ENCODE data around the gene RAP1GDS1.
"Not testable (repeated sequence)": the region's sequence is repeated elsewhere in the genome, so short reads cannot be mapped to it uniquely, and the experiment has no call there.

RAP1GDS1 gene

GRCh38 chr4:98287328-98287727 is 26.1 kb downstream of the RAP1GDS1 start:
- DNase-seq (ENCODE audit: low read depth) = no peak

DNA sequence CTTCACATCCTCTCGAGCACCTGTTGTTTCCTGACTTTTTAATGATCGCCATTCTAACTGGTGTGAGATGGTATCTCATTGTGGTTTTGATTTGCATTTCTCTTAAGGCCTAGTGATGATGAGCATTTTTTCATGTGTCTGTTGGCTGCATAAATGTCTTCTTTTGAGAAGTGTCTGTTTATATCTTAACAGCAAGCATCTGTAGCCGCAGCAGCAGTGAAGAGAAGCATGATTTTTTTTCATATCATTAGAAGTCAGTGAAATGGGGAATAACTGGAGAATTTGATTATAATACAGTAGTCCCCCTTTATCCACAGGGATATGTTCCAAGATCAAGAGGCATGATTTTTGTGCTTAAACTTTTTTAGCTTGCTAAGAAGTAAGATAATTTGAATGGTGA is 27.5 kb downstream of the RAP1GDS1 start:
- DNase-seq (ENCODE audit: low read depth) = not testable (repeated sequence)

- DNase-seq (ENCODE audit: low read depth) = no peak
Measured at GRCh38 chr4:98289375-98289774, 28.2 kb downstream of the RAP1GDS1 start.

GRCh38 chr4:98290511-98290910 is 29.3 kb downstream of the RAP1GDS1 start:
- DNase-seq (ENCODE audit: low read depth) = no peak

DNA sequence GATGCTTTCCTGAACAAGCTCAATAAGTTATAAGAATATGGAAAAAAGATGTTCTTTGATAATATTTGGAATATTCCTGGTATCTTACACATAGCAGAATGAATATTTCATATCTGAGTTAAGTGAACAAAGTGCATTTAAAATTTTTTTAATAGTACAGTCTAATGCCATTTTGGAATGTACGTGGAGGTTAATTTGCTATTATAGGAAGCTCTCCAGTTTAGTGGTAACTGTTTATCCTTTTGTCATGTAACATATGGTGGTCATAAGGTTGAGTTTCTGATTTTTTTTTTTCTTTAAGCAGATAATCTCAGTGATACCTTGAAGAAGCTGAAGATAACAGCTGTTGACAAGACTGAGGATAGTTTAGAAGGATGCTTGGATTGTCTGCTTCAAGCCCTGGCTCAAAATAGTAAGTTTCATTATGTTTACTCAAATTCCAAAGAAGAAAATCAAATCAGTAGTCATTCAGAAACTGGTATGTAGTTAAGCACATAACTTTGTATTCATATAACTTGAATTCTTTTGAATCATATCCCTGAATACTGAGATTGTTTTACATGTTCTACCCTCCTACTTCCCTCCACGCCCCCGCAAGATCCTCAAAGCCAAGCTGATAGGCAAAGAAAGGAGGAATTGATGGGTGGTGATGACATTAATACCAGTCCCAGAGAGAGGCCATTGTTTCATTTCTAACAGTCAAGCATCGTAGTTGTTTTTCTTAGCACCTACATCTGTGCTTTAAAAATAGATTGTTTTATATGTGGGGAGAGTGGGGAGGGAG is 32.1 kb downstream of the RAP1GDS1 start:
- DNase-seq (ENCODE audit: low read depth) = no peak

GRCh38 chr4:98298022-98298421 is 36.8 kb downstream of the RAP1GDS1 start:
- no peak for DNase-seq (ENCODE audit: low read depth)

- DNase-seq (ENCODE audit: low read depth) = no peak
Measured at GRCh38 chr4:98300706-98301105, 39.5 kb downstream of the RAP1GDS1 start.

DNA sequence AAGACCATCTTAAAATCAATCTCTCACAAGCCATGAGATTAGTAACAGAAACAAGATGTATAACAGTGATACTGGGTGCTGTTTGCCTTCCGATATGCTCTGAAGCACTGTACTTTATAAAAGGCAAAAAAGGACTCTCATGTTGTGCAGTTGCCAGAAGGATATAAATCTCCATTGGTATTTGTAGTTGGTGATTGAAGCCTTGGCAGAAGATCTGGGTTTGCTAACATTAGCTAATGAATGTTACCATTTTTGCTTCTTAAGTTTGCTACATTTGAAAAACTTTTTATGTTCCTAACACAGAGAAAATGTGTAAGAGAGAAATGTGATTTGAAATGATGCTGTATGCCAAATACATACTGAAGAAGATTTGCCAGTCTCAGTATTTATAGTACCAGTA is 44.4 kb downstream of the RAP1GDS1 start:
- DNase-seq (ENCODE audit: low read depth) = no peak

GRCh38 chr4:98310867-98311266 is 49.7 kb downstream of the RAP1GDS1 start:
- DNase-seq (ENCODE audit: low read depth) = no peak

DNA sequence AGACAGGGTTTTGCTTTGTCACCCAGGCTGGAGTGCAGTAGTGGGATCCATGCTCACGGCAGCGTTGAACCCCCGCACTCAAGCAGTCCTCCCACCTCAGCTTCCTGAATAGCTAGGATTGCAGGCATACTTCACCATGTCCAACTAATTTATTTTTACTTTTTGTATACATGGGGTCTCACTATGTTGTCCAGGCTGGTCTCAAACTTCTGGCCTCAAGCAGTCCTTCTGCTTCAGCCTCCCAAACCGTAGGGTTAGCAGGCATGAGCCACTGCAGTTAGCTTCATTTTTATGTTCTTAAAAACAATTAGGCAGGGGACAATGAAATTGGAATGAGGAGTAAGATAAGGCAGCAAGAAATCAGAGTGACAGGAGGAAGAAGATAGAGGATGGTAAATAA is 50.5 kb downstream of the RAP1GDS1 start:
- no peak for DNase-seq (ENCODE audit: low read depth)

DNA sequence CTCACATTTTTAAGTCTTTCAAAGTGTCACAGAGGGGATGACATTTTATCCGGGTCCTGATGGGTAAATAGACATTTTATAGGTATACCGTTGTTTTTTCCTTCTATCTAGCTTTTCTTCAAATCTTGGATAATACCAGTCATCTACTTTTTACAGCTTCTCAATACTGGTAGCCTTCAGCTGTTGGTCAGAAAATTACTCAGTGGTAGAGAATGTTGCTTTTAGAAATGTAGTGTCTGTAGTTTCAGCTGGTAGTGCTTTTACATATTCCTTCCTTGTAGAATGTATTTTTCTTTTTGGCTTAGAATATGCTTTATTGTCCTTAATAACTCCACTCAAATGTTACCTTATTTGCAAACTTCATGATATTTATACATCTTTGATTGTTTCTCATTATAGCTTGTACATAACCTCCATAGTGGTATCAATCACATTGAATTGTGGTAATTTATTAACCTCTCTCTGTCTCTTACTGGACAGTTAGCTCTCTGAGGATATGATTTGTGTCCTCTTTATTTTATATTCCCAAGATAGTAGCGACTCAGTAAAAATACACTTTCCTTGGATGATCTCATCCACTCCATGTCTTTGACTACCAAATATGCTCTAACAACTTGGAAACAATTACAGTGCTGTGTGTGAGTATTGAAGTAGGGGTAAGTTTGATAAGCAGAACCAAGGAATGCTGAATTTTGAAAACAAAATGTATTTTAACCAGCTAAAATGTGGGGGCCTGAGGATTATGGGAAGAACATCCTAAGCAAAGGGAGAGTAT is 53.8 kb downstream of the RAP1GDS1 start:
- DNase-seq (ENCODE audit: low read depth) = no peak

GRCh38 chr4:98318521-98318920 is 57.3 kb downstream of the RAP1GDS1 start:
- no peak for DNase-seq (ENCODE audit: low read depth)

- no peak for DNase-seq (ENCODE audit: low read depth)
Measured at GRCh38 chr4:98319021-98319420, 57.8 kb downstream of the RAP1GDS1 start.

DNA sequence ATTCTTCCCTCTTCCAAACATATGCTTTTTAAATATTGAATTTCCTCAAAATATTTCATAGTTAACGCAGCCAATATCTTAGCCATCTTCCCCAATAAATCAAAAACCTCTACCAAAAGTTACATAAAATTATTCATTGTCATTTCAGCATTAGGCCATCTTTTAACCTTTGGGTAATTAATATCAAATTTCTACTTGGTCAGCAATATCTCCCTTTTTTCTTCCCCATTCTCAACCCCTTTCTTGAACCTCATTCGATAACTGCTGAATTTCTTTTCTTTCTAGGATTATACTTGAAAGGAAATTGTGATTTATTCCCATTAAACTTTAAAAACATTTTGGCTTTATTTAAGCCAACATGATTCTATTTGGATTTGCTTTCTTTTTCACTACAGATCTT is 65.0 kb downstream of the RAP1GDS1 start:
- no peak for DNase-seq (ENCODE audit: low read depth)

- no peak for DNase-seq (ENCODE audit: low read depth)
Measured at GRCh38 chr4:98327694-98328093, 66.5 kb downstream of the RAP1GDS1 start.

- DNase-seq (ENCODE audit: low read depth) = not testable (repeated sequence)
Measured at GRCh38 chr4:98329879-98330640, 68.9 kb downstream of the RAP1GDS1 start.

DNA sequence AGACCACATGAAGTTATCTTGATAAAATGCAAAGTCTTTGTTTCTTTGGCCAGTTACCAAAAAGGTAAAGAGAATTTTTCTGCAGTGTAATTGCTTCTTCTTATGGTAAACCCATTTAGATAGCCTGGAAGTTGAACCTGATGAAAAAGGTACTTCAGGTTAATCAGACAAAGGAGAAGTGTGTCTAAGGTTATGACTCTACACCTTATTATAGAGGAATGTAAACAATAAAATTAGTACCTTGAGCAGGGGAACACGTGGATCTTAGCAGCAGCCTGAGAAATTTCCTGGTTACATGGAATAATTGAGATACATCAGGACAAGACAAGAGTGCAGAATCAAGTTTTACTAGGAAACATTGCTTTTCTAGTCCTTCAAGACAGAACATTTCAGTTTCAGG is 70.8 kb downstream of the RAP1GDS1 start:
- no peak for DNase-seq (ENCODE audit: low read depth)

GRCh38 chr4:98334461-98334860 is 73.3 kb downstream of the RAP1GDS1 start:
- no peak for DNase-seq (ENCODE audit: low read depth)

- no peak for DNase-seq (ENCODE audit: low read depth)
Measured at GRCh38 chr4:98338761-98339438, 77.7 kb downstream of the RAP1GDS1 start.

GRCh38 chr4:98341309-98341708 is 80.1 kb downstream of the RAP1GDS1 start:
- no peak for DNase-seq (ENCODE audit: low read depth)

DNA sequence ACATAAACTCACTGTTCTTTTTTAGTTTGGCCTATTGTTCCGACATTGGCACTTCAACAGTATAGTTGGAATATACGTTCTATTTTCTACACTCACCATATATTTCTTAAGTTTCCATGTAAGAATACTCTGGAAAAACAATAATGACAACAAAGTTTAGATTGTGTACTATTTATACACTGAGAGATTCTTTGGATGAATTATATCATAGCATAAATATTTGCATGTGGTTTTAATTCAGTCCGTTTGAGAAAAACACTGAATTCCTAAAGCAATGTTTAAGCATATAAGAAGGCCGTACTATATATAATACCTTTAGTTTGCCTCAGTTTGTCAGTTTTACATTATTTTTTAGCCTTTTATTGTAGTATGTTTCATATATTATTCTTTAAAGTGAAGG is 82.4 kb downstream of the RAP1GDS1 start:
- no peak for DNase-seq (ENCODE audit: low read depth)

- no peak for DNase-seq (ENCODE audit: low read depth)
Measured at GRCh38 chr4:98345838-98346237, 84.7 kb downstream of the RAP1GDS1 start.

Measured in stimulated activated CD8-positive, alpha-beta memory T cell treated with anti-CD3 and anti-CD28 coated beads, Interleukin-12 subunit alpha, Interleukin-12 subunit beta, amount 100 ng/mL, for 4 hours (primary cell).